Activated T-helper 17 cell treated with anti-CD3 and anti-CD28 coated beads, Interleukin-2, amount 50 U/mL, for 72 hours (primary cell): ENCODE data around the gene TAGLN3. TPM values are rescaled to one million over a fixed set of nuclear protein-coding genes. Genes with fewer than 3 reads are reported as not detected.
"Not testable (repeated sequence)": the region's sequence is repeated elsewhere in the genome, so short reads cannot be mapped to it uniquely, and the experiment has no call there.

Experiments
- ATAC-seq: fragments of 150-1000 bp; cut with Tn5 transposase; replicated peaks from 2 replicates; pipeline ENCODE4 v1.10.0; 2021; ENCODE audit warnings: mild to moderate bottlenecking, moderate library complexity
- H3K27ac Mint-ChIP-seq: one replicate; pipeline ENCODE4 v1.8.0; 2022; ENCODE audit warnings: mixed read lengths
- H3K27me3 Mint-ChIP-seq: one replicate; pipeline ENCODE4 v1.8.0; 2022; ENCODE audit warnings: mixed read lengths
- H3K36me3 Mint-ChIP-seq: one replicate; pipeline ENCODE4 v1.8.0; 2022; ENCODE audit warnings: low read depth, mild to moderate bottlenecking, mixed read lengths
- H3K4me1 Mint-ChIP-seq: one replicate; pipeline ENCODE4 v1.8.0; 2022; ENCODE audit warnings: mixed read lengths
- H3K4me3 Mint-ChIP-seq: one replicate; pipeline ENCODE4 v1.8.0; 2022; ENCODE audit warnings: mild to moderate bottlenecking, mixed read lengths
- H3K9me3 Mint-ChIP-seq: one replicate; pipeline ENCODE4 v1.8.0; 2022; ENCODE audit warnings: mixed read lengths
- total RNA-seq, 2 donors: library from RNA; stranded (reverse); gene quantifications; one replicate each; pipeline ENCODE4 v1.2.3, GENCODE V29; 2022

Gene TAGLN3
- total RNA-seq, 2 donors from 2014 or later, result 0.56 to 7.1 TPM

DNA sequence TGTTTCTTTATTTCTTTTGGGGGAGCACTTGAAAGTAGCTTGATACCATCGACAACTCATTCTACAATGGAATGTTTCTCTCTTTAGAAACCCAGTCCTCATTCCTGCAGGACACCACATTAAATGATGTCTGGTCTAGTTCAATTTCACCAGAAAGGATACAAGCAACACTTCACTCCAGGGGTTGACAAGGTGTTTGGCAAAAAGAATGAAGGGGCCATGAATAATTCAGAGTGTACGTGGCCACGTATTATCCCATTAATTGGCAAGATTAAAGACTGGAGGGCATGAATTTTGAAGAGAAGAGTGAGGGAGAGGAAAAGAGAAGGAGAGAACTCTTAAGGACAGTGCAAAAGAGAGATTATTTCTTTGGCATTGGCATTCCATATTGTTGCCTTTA, 36.5 kb downstream of the TAGLN3 start:
- no peaks in the 10 kb centered on the region for H3K4me1 Mint-ChIP-seq
- H3K36me3 Mint-ChIP-seq, result no peaks in the 10 kb centered on the region
- H3K9me3 Mint-ChIP-seq, result no peaks in the 10 kb centered on the region
- no peak overlapping the region for H3K27ac Mint-ChIP-seq
- ATAC-seq, result no peak
- H3K27me3 Mint-ChIP-seq, result no peaks in the 10 kb centered on the region
- H3K4me3 Mint-ChIP-seq, result no peak overlapping the region

DNA sequence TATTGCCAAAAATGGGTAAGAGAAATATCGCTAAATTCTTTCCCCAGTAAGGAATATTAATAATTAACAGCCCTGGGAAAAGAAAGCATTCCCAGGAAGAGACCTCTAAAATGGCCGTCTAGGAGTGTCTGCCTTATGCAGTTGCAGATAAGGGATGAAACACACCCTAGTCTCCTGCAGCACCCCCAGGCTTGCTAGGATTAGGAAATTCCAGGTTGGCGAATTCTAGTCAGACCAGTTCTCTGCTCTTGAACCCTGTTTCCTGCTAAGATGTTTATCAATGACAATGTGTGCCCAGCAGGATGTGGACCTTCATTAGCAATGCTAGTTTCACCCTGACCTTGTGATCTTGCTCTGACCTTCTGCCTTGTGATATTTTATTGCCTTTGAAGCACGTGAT, 38.5 kb downstream of the TAGLN3 start:
- not testable (repeated sequence) for H3K4me1 Mint-ChIP-seq, H3K4me3 Mint-ChIP-seq, ATAC-seq, H3K9me3 Mint-ChIP-seq, H3K27me3 Mint-ChIP-seq, H3K36me3 Mint-ChIP-seq, H3K27ac Mint-ChIP-seq

DNA sequence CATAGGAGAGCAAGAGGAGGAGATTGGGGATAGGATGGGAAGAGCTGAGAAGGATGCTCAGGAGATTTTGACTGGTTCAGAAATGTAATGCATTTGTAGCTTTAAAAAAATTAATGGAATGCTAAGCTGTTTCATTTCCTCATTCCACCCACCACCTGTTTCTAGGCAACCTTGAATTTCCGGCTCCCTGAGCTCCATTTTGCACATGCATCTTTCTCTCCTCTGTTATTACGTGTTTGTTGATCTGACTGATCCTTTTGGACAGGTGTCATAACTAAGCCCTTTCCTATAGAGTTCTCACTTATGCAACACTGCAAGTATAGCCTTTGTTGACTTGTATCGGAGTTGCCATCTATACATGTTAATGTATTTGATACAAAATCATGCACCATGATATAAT, 40.1 kb downstream of the TAGLN3 start:
- no peaks in the 10 kb centered on the region for H3K4me1 Mint-ChIP-seq

DNA sequence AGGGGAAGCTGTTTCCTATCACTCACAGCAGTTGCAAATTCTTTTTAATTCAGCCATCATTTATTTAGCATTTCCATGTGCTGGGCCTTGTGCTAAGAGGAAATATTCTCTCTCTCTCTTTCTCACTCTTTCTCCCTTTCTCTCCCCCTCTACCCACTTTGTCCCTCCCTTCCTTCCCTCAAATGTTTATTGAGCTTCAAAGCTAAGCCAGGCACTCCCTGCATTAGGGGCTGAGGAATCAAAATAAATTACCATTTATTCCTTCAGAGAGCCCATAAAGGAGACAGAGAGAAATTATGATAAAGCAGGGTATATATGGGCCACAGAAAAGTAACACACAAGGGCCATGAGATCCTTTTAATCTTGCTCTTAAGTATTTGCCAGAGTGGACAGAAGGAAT, 42.6 kb downstream of the TAGLN3 start:
- Mint-ChIP-seq H3K27ac (no peak overlapping the region), H3K36me3 (no peaks in the 10 kb centered on the region), H3K4me1 (no peaks in the 10 kb centered on the region), H3K27me3 (no peaks in the 10 kb centered on the region), H3K4me3 (no peak overlapping the region), H3K9me3 (no peaks in the 10 kb centered on the region)
- no peak for ATAC-seq

More for the DNA sequence above, 40.1 kb downstream of the TAGLN3 start:
- Mint-ChIP-seq H3K4me3 (no peak overlapping the region), H3K27me3 (no peaks in the 10 kb centered on the region), H3K9me3 (no peaks in the 10 kb centered on the region), H3K36me3 (no peaks in the 10 kb centered on the region), H3K27ac (no peak overlapping the region)
- ATAC-seq, result no peak

DNA sequence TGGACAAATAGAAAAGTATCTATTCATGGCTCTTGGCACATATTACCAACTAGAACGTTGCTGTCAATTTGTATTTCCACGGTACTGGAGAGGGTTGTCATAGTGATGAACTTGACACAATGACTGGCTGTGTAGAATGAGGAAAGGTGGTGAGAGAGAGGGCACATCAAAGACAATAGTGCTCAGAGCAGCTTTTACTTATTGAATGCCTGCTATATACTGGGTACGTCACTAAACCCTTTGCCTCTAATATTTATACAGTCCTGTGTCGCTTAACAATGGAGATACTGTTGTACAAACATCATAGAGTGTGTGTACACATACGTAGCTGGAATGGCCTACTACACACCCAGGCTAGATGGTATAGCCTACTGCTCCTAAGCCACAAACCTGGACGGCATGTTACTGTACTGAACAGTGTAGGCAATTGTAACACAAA, 44.1 kb downstream of the TAGLN3 start:
- Mint-ChIP-seq H3K4me3 (no peak overlapping the region), H3K27ac (no peak overlapping the region)
- ATAC-seq, result no peak

DNA sequence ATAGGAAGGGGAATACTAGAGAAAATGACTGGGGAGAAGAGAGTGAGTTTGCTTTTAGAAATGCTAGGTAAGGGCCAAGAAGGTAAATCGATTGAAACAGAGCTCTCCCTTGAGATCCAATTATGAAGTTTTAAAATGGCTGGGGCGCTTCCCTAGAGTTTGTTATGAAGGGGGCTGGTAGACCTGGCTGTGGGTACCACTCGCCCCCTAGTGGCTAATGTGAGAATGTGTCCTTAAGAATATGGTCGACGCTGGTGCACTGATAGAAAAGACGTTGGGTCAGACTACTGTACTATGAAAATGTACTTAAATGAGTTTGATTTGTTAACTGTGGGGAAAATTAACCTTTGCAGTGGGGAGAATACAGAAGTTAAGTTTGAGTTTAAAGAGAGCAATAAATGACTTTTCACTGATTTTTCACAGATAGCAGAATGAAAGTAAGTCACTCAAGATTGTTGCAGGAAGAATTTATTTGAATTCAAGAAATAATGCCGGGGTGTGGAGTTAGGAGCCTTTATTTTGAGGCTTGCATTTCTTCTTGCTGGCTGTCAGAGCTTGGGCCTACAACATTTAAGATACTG, 45.0 kb downstream of the TAGLN3 start:
- no peaks in the 10 kb centered on the region for H3K36me3 Mint-ChIP-seq

More for the DNA sequence above, 44.1 kb downstream of the TAGLN3 start:
- Mint-ChIP-seq H3K27me3 (no peaks in the 10 kb centered on the region), H3K4me1 (peaks cover 5% of the 10 kb centered on the region), H3K9me3 (no peaks in the 10 kb centered on the region), H3K36me3 (no peaks in the 10 kb centered on the region)

DNA sequence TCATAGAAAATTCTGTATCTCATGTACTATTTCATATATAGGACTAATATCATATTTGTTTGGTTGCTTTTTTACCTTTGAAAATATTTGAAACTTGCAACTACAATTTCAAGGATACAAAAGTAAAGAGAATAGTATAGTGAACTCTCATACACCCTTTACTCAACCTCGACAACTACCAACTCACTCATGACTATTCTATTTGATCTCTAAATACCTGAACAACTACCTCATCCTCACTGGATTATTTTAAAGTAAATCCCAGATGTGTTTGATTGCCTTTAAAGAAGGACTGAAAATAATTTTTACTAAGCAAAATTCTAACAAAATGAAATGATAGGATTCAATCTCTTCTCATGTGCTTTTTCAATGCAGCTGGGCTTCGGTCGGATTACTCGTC, 47.9 kb downstream of the TAGLN3 start:
- H3K27ac Mint-ChIP-seq, result no peak overlapping the region
- no peak for ATAC-seq
- no peaks in the 10 kb centered on the region for H3K36me3 Mint-ChIP-seq
- no peak overlapping the region for H3K4me3 Mint-ChIP-seq
- H3K27me3 Mint-ChIP-seq, result peaks cover 1% of the 10 kb centered on the region
- no peaks in the 10 kb centered on the region for H3K9me3 Mint-ChIP-seq
- peaks cover 5% of the 10 kb centered on the region for H3K4me1 Mint-ChIP-seq

More for the DNA sequence above, 45.0 kb downstream of the TAGLN3 start:
- no peaks in the 10 kb centered on the region for H3K27me3 Mint-ChIP-seq
- ATAC-seq, result peak; percentile 95
- no peak overlapping the region for H3K4me3 Mint-ChIP-seq
- no peaks in the 10 kb centered on the region for H3K9me3 Mint-ChIP-seq
- peaks cover 5% of the 10 kb centered on the region for H3K4me1 Mint-ChIP-seq
- H3K27ac Mint-ChIP-seq, result no peak overlapping the region

DNA sequence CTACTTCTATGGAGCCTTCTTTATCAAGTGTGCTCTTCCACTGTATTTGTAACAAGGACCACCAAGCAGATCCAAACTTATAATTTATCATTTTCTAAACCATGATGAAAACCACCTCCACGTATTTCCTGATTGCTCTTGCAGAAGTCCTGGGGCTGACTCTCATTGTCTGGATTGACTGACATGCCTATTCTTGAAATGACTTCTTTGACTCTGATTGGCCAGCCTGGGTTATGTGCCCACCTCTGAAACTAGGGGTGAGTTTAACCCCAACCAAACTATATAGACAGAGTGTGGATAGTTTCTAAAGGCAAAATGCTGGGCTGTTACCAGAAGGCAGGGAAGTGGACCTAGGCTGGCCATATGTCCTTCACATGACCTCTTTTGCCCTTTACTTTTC, 48.5 kb downstream of the TAGLN3 start:
- peak; percentile 55 for ATAC-seq
- Mint-ChIP-seq H3K4me3 (no peak overlapping the region), H3K27ac (no peak overlapping the region), H3K4me1 (peaks cover 5% of the 10 kb centered on the region), H3K27me3 (peaks cover 5% of the 10 kb centered on the region), H3K36me3 (no peaks in the 10 kb centered on the region), H3K9me3 (no peaks in the 10 kb centered on the region)

DNA sequence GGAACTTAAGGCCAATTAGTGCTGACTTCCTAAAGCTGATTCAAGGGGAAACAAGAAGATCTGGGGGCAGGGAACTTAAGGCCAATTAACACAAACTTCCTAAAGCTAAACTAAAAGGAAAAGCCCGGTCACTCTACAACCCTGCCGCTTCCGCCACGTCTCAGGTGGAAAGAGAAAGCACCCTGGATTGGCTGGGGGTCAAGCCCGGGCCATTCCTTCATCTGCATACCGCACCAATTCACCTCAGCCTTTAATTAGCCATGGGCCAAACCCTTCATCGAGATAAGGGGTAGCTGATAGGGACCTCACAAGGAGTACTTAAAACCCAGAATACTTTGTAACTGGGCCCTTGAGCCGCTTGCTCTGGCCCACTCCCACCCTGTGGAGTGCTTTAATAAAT, 50.2 kb downstream of the TAGLN3 start:
- no peak overlapping the region for H3K4me3 Mint-ChIP-seq
- ATAC-seq, result no peak
- H3K36me3 Mint-ChIP-seq, result no peaks in the 10 kb centered on the region
- no peak overlapping the region for H3K27ac Mint-ChIP-seq
- H3K27me3 Mint-ChIP-seq, result peaks cover 5% of the 10 kb centered on the region
- peaks cover 5% of the 10 kb centered on the region for H3K4me1 Mint-ChIP-seq
- no peaks in the 10 kb centered on the region for H3K9me3 Mint-ChIP-seq

DNA sequence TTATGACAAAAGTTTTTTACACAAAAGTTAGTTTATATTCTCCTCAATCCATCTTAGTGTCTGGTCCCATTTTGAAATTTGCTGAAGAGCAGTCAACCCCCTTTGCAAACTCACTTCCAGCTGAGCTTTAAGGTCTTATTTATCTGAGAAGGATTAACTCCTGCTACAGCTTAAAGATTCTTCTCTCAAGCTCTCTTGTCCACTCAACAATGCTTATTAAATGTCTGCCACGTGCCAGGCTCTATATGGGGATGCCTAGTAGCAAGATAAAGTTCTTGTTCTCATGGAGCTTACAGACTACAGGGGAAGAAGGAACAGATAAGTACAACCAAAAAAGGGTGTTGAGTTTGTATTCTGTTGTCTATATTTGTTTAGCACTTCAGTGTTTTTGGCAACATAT, 54.5 kb downstream of the TAGLN3 start:
- no peak overlapping the region for H3K4me3 Mint-ChIP-seq
- H3K27ac Mint-ChIP-seq, result no peak overlapping the region
- H3K36me3 Mint-ChIP-seq, result no peaks in the 10 kb centered on the region
- H3K27me3 Mint-ChIP-seq, result peaks cover 7% of the 10 kb centered on the region
- H3K9me3 Mint-ChIP-seq, result no peaks in the 10 kb centered on the region
- H3K4me1 Mint-ChIP-seq, result peaks cover 18% of the 10 kb centered on the region
- no peak for ATAC-seq

DNA sequence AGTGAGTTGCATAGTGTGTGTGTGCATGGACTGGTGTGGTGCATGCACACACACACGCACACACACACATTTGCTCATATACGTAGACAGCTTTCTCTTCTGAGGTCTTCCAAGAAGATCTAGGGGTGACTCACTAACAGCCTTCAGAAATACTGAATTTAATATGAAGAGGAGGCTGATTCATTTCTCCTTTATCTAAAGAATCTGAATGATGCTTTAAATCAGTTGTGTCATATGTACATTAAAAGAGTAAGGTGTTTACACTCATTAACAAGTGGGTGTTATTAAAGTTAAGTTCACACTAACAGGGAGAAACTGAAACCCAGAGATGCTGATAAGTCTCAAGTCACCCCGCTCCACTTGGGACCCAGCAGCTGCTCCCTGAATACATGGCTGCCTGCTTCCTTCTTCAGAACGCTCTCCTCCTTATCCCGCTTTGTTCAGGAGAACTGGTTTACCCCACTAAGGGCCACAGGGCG, 57.8 kb downstream of the TAGLN3 start:
- peak overlapping the region; percentile 46 for H3K27ac Mint-ChIP-seq
- peak overlapping the region; percentile 60 for H3K4me3 Mint-ChIP-seq
- peaks cover 18% of the 10 kb centered on the region for H3K4me1 Mint-ChIP-seq
- peak; percentile 97 for ATAC-seq
- H3K9me3 Mint-ChIP-seq, result no peaks in the 10 kb centered on the region
- H3K36me3 Mint-ChIP-seq, result no peaks in the 10 kb centered on the region
- H3K27me3 Mint-ChIP-seq, result peaks cover 7% of the 10 kb centered on the region

DNA sequence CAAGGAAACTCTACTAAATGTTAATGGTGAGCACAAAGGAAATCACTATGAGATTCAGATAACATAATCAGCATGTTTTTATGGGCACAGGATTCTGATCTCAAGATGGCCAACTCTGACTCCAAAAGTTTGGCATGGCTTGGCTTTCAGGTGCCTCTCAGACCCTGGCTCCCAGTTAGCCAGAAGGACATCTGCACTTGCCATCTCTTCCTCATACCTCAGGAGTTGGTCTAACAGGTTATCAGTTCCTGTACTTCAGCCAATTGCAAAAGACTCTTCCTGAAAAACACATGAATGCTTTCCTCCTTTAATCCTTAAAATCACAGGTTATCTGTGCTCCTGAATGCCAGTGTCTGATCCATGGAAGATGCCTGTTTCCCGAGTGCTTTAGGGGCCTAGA, 60.8 kb downstream of the TAGLN3 start:
- peaks cover 18% of the 10 kb centered on the region for H3K4me1 Mint-ChIP-seq
- no peaks in the 10 kb centered on the region for H3K27me3 Mint-ChIP-seq
- H3K4me3 Mint-ChIP-seq, result no peak overlapping the region
- ATAC-seq, result no peak
- no peak overlapping the region for H3K27ac Mint-ChIP-seq
- H3K36me3 Mint-ChIP-seq, result no peaks in the 10 kb centered on the region
- H3K9me3 Mint-ChIP-seq, result no peaks in the 10 kb centered on the region

DNA sequence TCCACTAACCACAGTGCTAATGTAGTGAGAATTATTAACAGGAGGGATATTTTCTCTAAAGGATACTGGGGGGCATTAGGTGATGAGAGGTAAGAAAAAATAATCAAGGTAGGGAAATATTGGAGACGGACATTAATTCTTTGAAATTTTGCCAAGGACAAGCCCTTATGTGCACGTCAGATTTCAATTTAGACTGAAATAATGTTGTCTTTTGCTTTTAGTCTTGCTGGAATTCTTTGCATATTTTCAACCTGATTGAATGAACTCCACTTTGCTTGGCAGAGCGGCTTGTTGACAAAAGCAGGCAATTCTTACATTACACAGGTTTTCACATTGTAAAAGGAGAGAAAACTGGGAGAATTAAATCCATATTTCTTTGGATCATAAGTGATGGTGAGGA, 62.4 kb downstream of the TAGLN3 start:
- no peak overlapping the region for H3K4me3 Mint-ChIP-seq
- peaks cover 12% of the 10 kb centered on the region for H3K4me1 Mint-ChIP-seq
- no peak overlapping the region for H3K27ac Mint-ChIP-seq
- no peaks in the 10 kb centered on the region for H3K27me3 Mint-ChIP-seq
- H3K36me3 Mint-ChIP-seq, result no peaks in the 10 kb centered on the region
- H3K9me3 Mint-ChIP-seq, result no peaks in the 10 kb centered on the region
- ATAC-seq, result no peak
